Measurements from ENCODE around the gene ANAPC5.
"Not testable (repeated sequence)": the region's sequence is repeated elsewhere in the genome, so short reads cannot be mapped to it uniquely, and the experiment has no call there.

ANAPC5 gene

GRCh38 chr12:121307397-121307796 is 44.8 kb downstream of the ANAPC5 start:
- not testable (repeated sequence) for DNase-seq

DNA sequence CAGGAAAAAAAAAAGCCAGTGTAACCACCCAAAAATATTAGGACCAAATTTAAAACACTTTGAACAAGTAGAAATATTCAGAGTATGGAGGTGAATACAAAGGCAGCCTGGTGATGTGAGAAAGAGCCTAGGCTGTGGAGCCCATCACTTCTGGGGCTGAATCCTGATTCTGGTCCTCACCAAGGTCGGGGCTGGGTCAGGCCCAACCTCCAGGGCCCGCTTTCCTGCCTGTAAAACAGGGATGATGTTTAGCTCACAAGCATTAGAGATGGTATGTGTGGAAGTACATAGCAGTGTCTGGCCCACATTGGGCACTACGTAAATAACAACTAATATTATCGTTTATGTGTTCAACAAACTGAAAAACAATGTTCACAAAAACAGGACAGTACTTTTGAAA is 47.9 kb downstream of the ANAPC5 start:
- no peak for DNase-seq

DNA sequence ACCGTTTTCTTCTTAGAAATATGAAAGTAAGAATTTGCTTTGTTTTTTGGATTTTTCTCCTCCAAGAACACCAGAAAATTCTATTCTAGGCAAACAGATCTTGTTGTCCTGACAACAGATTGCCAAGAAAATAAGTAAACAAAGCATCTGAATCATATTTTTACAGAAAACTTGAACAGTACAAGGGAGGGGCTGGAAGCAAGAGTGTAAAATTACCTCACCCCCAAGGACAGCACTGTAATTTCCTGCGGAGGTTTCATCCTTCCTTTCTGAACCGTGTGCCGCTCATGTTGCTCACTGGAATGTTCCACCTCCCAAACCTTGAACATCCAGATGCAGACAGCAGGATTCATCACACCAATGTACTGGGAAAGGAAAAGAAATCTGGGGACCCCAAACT is 50.3 kb downstream of the ANAPC5 start:
- DNase-seq = no peak

DNA sequence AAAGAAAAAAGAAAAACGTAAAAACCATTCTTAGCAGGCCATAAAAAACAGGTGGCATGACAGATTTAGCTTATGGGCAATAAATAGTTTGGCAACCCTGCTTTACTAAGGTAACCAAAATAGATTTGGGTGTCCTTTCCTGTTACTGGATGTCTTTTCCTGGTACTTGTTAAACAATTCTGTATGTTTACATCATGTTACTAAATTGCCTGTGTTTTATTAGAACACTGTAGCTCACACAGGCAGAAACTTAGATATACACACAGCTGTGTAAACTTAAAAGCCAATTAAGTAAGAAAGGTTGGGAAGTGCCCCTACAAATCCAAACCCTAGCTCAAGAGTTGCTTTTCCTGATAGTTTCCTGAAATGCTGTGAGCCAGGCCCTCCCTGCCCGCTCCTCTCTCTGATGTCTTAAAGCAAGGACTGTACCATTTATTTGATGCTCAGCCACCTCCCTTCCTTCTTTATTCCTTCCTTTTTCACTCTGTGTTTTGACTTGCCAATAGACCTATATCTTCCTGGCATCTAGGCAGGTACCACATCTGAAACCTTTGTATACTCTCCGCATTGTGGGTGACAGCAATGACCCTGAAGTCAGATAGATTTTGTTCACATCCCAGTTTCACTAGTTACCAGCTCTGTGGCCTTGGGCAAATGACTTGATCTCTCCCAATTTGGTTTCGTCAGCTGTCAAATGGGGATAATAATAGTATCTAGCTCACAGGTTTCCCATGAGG is 52.0 kb downstream of the ANAPC5 start:
- DNase-seq = no peak

- no peak for DNase-seq
Measured at GRCh38 chr12:121299662-121300061, 52.5 kb downstream of the ANAPC5 start.

DNA sequence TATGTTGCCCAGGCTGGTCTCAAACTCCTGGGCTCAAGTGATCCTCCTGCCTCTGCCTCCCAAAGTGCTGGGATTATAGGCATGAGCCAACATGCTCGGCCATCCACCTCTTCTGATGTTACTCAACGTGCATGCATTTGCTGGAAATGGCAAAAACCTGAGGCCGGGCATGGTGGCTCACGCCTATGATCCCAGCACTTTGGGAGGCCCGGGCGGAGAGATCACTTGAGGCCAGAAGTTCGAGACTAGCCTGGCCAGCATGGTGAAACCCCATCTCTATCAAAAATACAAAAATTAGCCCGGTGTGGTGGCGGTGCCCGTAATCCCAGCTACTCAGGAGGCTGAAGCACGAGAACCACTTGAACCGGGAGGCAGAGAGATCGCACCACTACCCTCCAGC is 53.8 kb downstream of the ANAPC5 start:
- DNase-seq = not testable (repeated sequence)

- peak in 1 of 5 donors; percentile 36 for DNase-seq
Measured at GRCh38 chr12:121297435-121297991, 54.7 kb downstream of the ANAPC5 start.

DNA sequence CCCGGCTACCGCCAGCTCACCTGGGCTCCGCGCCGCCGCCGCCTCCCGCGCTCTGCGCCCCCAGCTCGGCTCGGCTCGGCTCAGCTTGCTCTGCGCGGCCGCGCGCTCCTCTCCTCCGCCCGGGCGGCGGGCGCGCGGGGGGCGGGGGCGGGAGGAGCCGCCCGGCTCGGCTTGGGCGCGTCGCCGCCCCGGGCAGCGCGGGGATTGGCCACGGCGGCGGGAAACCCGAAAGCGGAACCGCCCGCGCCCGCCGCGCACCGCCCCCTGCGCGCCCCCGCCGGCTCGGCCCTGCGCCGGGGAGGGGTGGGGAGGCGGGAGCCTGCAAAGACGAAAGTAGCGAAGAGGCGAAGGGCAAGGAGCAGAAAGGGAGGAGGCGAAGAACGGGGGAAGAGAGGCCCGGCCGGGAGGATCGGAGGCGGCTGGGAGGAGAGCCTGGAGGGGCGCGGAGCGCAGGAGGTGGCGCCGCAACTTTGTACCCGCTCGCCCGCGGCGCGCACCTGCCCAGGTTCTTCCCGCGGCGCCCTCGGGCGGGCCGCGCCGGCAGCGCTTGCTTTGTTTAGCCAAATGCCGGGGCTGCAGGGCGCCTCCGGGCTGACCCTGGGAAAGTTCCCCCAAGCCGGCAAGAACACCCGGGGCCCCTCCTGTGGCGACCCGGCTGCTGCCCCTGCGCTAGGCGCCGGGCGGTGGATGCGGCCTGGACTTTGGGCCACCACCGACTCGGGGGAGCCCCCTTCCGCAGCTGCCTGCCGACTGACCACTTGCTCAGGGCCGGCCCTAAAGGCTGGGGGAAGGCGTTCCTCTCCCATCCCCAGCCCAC is 55.4 kb downstream of the ANAPC5 start, which contains the start of gene CAMKK2:
Gene CAMKK2, minus strand, starts transcription at position 92 of the 817 bp plus-strand sequence. CDS start 22,183 bp downstream, outside the sequence.
- DNase-seq = peak; percentile 73 to 88 (median 78)

DNA sequence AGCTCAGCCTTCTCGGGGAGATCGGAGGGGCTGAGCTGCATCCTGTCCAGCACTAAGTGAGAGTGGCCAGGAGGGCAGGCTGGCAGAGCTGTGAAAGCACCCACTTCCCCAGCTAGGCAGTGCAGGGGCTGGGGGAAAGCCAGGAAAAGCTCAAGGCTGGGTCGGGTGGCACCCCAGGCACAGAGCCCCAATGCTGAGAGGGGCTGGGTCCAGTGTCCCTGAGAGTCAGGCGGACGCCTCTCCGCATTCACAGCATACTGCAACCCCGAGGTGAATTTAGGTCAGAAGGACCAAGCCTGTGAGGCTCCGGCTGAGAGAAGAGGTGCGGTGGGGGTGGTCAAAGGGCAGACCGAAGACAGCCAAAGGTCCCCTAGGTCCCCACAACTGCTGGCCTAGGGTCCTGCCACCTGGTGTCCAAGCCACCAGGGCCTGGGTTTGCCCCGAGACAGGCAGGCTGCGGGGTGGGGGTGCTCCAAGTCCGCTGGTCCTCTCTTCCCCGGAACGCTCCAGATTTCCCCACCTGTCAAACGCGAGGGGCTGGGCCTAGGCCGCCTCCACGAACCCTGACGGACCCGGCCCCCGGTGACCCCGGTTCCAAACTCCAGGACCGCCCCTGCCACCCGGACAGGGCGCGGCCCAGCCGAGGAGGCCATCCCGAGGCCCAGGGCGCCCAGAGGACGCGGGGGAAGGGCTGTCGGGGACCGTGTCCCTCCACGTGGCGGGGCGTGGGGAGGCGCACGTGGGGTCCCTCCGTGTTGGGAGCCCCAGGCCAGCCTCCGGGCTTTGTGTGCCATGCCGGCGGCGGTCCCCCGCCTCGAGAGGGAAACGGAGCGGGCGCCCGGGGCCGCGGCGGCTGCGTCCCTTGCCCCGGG is 56.2 kb downstream of the ANAPC5 start:
- peak in 2 of 5 donors; percentile 17 to 23 for DNase-seq

- DNase-seq = peak in 1 of 5 donors; percentile 15
Measured at GRCh38 chr12:121295116-121295745, 57.0 kb downstream of the ANAPC5 start.

- no peak for DNase-seq
Measured at GRCh38 chr12:121294151-121294889, 57.9 kb downstream of the ANAPC5 start.

- DNase-seq = no peak
Measured at GRCh38 chr12:121293603-121294002, 58.6 kb downstream of the ANAPC5 start.

DNA sequence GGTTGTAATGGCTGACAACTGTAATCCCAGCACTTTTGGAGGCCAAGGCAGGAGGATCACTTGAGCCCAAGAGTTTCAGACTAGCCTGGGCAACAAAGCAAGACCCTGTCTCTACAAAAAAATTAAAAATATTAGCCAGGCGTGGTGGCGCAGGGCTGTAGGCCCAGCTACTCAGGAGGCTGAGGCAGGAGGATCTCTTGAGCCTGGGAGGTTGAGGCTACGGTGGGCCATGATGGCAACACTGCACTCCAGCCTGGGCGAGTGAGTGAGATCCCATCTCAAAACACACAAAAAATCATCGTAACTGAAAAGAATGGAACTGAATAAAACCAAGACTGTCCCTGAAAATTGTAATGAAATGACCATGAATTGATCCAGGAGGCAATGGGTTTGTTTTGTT is 61.8 kb downstream of the ANAPC5 start:
- no peak for DNase-seq

- no peak for DNase-seq
Measured at GRCh38 chr12:121289962-121290361, 62.2 kb downstream of the ANAPC5 start.

GRCh38 chr12:121288986-121289385 is 63.2 kb downstream of the ANAPC5 start:
- no peak for DNase-seq

GRCh38 chr12:121288158-121288845 is 63.9 kb downstream of the ANAPC5 start:
- no peak for DNase-seq

- no peak for DNase-seq
Measured at GRCh38 chr12:121287267-121287954, 64.8 kb downstream of the ANAPC5 start.

DNA sequence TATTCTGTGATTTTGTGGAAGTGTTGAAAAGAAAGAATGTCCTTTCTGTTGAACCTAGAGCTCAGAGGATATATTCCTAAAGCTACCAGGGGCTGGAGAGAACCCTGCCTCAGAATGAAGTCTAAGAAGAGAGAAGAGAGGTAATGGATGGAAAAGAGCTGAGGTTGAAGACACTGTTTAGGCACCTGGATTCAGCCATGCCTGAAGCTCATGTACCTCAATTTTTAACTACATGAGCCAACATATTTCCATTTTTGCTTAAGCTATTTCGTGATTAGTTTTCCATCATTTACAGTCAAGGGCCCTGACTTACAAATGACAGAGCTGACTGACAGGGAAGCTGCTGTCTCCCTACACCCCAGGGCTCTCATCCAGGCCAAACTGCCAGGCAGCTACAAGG is 66.4 kb downstream of the ANAPC5 start:
- no peak for DNase-seq

DNA sequence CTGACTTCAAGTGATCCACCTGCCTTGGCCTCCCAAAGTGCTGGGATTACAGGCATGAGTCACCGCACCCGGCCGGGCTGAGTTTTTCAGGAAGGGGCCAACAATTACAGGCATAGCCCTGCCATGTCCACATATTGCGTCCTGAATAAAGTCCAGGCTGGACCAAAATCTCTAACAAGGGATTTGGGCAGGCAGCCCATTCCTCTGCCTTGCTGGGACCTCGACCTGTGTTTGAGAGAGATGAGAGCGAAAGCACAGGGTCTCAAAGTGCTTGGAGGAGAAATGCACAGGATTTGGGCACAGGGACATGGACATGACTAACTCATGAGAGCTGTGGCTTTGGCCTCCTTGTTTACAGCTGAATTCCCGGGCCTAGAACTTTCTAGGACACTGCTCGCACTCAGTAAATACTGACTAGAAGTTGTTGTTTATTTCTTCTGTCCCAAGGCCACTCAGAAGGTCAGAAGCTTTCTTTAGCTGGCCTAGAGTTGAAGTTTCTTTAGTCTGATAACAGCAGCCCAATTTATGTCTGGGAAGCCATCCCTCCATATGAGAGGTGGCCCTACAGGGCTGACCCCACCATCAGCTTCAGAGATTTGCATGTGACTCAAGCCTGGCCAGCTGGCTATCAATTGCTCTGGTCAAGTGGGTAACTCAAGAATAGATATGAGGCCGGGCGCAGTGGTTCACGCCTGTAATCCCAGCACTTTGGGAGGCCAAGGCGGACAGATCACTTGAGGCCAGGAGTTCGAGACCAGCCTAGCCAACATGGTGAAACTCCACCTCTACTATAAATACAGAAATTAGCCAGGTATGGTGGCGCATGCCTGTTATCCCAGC is 67.4 kb downstream of the ANAPC5 start:
- no peak for DNase-seq
